ENCODE data around the gene SCG2.

The SCG2 gene

GRCh38 chr2:223613017-223613950 is 11.1 kb upstream of the SCG2 start (continued):
- TF ChIP-seq ZEB2 (tag by site-specific recombination; IDR thresholded peaks at IDR 0.05) (peak; percentile 38; the same call in 1 of the 2 replicates), REPIN1 (tag by site-specific recombination; IDR thresholded peaks at IDR 0.05; ENCODE audit: low read depth) (no peak), GLIS1 (tag by site-specific recombination; IDR thresholded peaks at IDR 0.05) (peak; percentile 38), ZNF660 (tag by site-specific recombination; IDR thresholded peaks at IDR 0.05) (peak; percentile 84), OSR2 (tag by site-specific recombination; IDR thresholded peaks at IDR 0.05) (peak; percentile 21; the same call in 1 of the 2 replicates), ZNF629 (tag by site-specific recombination; IDR thresholded peaks at IDR 0.05) (peak; percentile 71), GLIS2 (tag by site-specific recombination; IDR thresholded peaks at IDR 0.05) (no peak), ZNF518A (tag by site-specific recombination; conservative IDR thresholded peaks at IDR 0.05; ENCODE audit: low read depth) (0 out of 2 replicates have a peak, but pooled peaks have one; percentile 31), ZNF138 (tag by site-specific recombination; IDR thresholded peaks at IDR 0.05; ENCODE audit: borderline replicate concordance) (no peak), OVOL3 (tag by site-specific recombination; IDR thresholded peaks at IDR 0.05) (no peak), ZNF837 (tag by site-specific recombination; IDR thresholded peaks at IDR 0.05) (no peak), ZNF184 (tag by site-specific recombination; IDR thresholded peaks at IDR 0.05) (0 out of 2 replicates have a peak, but pooled peaks have one; percentile 50), SP7 (tag by site-specific recombination; IDR thresholded peaks at IDR 0.05) (peak; percentile 59; the same call in 1 of the 2 replicates), ZNF561 (tag by site-specific recombination; IDR thresholded peaks at IDR 0.05; ENCODE audit: borderline replicate concordance) (0 out of 2 replicates have a peak, but pooled peaks have one; percentile 21), ZNF169 (tag by site-specific recombination; IDR thresholded peaks at IDR 0.05) (no peak), ZNF433 (tag by site-specific recombination; IDR thresholded peaks at IDR 0.05; ENCODE audit: low read depth) (no peak), YY1 (tag by site-specific recombination; IDR thresholded peaks at IDR 0.05) (no peak), ZNF354C (tag by site-specific recombination; IDR thresholded peaks at IDR 0.05; ENCODE audit: borderline replicate concordance, low read depth) (no peak), ELK4 (IDR thresholded peaks at IDR 0.05; ENCODE audit: borderline replicate concordance, low read depth, low read length) (no peak), ZNF670 (tag by site-specific recombination; IDR thresholded peaks at IDR 0.05; ENCODE audit: low read depth) (no peak)
- TF ChIP-seq, protein P1, sequence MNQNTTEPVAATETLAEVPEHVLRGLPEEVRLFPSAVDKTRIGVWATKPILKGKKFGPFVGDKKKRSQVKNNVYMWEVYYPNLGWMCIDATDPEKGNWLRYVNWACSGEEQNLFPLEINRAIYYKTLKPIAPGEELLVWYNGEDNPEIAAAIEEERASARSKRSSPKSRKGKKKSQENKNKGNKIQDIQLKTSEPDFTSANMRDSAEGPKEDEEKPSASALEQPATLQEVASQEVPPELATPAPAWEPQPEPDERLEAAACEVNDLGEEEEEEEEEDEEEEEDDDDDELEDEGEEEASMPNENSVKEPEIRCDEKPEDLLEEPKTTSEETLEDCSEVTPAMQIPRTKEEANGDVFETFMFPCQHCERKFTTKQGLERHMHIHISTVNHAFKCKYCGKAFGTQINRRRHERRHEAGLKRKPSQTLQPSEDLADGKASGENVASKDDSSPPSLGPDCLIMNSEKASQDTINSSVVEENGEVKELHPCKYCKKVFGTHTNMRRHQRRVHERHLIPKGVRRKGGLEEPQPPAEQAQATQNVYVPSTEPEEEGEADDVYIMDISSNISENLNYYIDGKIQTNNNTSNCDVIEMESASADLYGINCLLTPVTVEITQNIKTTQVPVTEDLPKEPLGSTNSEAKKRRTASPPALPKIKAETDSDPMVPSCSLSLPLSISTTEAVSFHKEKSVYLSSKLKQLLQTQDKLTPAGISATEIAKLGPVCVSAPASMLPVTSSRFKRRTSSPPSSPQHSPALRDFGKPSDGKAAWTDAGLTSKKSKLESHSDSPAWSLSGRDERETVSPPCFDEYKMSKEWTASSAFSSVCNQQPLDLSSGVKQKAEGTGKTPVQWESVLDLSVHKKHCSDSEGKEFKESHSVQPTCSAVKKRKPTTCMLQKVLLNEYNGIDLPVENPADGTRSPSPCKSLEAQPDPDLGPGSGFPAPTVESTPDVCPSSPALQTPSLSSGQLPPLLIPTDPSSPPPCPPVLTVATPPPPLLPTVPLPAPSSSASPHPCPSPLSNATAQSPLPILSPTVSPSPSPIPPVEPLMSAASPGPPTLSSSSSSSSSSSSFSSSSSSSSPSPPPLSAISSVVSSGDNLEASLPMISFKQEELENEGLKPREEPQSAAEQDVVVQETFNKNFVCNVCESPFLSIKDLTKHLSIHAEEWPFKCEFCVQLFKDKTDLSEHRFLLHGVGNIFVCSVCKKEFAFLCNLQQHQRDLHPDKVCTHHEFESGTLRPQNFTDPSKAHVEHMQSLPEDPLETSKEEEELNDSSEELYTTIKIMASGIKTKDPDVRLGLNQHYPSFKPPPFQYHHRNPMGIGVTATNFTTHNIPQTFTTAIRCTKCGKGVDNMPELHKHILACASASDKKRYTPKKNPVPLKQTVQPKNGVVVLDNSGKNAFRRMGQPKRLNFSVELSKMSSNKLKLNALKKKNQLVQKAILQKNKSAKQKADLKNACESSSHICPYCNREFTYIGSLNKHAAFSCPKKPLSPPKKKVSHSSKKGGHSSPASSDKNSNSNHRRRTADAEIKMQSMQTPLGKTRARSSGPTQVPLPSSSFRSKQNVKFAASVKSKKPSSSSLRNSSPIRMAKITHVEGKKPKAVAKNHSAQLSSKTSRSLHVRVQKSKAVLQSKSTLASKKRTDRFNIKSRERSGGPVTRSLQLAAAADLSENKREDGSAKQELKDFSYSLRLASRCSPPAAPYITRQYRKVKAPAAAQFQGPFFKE (tag by site-specific recombination; IDR thresholded peaks at IDR 0.05; ENCODE audit: borderline replicate concordance) = no peak
- TF ChIP-seq, protein P2, sequence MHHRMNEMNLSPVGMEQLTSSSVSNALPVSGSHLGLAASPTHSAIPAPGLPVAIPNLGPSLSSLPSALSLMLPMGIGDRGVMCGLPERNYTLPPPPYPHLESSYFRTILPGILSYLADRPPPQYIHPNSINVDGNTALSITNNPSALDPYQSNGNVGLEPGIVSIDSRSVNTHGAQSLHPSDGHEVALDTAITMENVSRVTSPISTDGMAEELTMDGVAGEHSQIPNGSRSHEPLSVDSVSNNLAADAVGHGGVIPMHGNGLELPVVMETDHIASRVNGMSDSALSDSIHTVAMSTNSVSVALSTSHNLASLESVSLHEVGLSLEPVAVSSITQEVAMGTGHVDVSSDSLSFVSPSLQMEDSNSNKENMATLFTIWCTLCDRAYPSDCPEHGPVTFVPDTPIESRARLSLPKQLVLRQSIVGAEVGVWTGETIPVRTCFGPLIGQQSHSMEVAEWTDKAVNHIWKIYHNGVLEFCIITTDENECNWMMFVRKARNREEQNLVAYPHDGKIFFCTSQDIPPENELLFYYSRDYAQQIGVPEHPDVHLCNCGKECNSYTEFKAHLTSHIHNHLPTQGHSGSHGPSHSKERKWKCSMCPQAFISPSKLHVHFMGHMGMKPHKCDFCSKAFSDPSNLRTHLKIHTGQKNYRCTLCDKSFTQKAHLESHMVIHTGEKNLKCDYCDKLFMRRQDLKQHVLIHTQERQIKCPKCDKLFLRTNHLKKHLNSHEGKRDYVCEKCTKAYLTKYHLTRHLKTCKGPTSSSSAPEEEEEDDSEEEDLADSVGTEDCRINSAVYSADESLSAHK (tag by site-specific recombination; IDR thresholded peaks at IDR 0.05) = peak; percentile 75
- TF ChIP-seq, protein P3, sequence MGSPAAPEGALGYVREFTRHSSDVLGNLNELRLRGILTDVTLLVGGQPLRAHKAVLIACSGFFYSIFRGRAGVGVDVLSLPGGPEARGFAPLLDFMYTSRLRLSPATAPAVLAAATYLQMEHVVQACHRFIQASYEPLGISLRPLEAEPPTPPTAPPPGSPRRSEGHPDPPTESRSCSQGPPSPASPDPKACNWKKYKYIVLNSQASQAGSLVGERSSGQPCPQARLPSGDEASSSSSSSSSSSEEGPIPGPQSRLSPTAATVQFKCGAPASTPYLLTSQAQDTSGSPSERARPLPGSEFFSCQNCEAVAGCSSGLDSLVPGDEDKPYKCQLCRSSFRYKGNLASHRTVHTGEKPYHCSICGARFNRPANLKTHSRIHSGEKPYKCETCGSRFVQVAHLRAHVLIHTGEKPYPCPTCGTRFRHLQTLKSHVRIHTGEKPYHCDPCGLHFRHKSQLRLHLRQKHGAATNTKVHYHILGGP (tag by site-specific recombination; IDR thresholded peaks at IDR 0.05) = no peak

All from HEK293 (cell line).